Limb (tissue), 2 donors: ENCODE results near the gene MEAF6.
"Not testable (repeated sequence)": the region's sequence is repeated elsewhere in the genome, so short reads cannot be mapped to it uniquely, and the experiment has no call there.

Experiments used
- DNase-seq, 2 donors: peaks; one replicate each; pipeline ENCODE4 v3.0.0-alpha.2; 2016; ENCODE audit errors: extremely low spot score in 2 of 2

MEAF6 gene

DNA sequence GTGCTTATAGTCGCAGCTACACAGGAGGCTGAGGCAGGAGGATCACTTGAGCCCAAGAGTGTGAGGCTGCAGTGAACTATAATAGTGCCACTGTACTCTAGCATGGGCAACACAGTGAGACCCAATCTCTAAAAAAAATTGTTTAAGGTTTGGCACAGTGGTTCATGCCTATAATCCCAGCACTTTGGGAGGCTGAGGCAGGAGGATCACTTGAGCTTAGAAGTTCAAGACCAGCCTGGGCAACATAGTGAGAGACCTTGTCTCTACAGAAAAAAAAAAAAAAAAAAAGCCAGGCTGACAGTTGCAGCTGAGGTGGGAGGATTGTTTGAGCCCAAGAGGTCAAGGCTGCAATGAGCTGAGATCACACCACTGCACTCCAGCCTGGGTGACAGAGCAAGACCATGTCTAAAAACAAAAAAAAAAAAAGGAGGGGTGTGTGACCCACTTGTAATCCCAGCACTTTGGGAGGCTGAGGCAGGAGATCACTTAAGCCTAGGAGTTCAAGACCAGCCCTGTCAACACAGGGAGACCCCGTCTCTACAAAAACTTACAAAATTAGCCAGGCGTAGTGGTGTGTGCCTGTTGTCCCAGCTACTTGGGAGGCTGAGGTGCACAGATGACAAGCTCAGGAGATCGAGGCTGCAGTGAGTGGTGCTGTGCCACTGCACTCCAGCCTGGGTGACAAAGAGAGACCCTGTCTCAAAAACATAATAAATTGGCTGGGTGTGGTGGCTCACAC, 18.0 kb upstream of the MEAF6 start:
- not testable (repeated sequence) for DNase-seq

DNA sequence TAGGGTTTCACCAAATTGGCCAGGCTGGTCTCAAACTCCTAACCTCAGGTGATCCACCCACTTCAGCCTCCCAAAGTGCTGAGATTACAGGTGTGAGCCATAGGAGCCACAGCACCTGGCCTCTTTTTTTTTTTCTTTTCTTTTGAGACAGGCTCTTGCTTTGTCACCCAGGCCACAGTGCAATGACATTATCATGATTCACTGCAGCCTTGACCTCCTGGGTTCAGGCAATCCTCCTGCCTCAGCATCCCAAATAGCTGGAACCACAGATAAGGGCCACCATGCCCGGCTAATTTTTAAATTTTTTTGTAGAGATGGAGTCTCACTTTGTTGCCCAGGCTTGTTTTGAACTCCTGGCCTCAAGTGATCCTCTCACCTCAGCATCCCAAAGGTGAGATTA, 15.3 kb upstream of the MEAF6 start:
- not testable (repeated sequence) for DNase-seq

DNA sequence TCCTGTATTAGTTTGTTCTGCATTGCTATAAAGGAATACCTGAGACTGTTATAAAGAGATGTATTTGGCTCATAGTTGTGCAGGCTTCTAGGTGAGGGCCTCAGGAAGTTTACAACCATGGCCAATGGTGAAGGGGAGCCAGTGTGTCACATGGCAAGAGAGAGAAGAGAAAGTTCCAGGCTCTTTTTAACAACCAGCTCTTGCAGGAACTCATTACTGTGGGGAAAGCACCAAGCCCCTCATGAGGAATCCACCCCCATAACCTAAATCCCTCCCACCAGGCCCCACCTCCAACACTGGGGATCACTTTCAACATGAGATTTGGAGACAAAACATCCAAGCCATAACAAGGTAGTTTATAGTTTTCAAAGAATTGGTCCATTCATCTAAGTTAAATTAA, 5.0 kb upstream of the MEAF6 start:
- DNase-seq: no peak

DNA sequence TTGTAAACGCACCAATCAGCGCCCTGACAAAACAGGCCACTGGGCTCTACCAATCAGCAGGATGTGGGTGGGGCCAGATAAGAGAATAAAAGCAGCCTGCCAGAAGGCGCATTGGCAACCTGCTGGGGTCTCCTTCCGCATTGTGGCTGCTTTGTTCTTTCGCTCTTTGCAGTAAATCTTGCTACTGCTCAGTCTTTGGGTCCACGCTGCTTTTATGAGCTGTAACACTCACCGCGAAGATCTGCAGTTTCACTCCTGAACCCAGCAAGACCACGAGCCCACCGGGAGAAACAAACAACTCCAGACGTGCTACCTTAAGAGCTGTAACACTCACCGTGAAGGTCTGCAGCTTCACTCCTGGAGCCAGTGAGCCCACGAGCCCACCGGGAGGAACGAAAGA, 4.4 kb upstream of the MEAF6 start:
- not testable (repeated sequence) for DNase-seq

DNA sequence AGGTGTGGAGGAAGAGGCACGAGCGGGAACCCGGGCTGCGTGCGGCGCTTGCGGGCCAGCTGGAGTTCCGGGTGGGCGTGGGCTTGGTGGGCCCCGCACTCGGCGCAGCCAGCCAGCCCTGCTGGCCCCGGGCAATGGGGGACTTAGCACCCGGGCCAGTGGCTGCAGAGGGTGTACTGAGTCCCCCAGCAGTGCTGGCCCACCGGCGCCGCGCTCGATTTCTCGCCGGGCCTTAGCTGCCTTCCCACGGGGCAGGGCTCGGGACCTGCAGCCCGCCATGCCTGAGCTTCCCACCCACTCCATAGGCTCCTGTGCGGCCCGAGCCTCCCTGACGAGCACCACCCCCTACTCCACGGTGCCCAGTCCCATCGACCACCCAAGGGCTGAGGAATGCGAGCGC, 3.7 kb upstream of the MEAF6 start:
- DNase-seq: not testable (repeated sequence)

DNA sequence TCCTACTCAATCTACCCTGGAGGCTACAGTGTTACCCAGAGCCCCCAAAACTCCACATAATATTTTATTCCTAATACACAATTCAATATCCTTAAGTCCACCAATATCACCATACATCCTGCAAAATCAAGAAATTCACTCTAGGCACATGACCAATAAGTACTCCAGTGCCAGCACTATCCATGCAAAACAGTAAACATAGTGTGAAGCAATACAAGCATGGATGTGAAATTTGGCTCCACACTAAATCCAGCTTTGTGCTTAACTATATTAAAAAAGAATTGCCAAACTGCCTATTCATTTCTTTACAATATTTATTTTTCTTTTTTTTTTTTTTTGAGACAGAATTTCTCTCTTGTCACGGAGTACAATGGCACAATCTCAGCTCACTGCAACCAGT, 3.0 kb upstream of the MEAF6 start:
- no peak for DNase-seq

DNA sequence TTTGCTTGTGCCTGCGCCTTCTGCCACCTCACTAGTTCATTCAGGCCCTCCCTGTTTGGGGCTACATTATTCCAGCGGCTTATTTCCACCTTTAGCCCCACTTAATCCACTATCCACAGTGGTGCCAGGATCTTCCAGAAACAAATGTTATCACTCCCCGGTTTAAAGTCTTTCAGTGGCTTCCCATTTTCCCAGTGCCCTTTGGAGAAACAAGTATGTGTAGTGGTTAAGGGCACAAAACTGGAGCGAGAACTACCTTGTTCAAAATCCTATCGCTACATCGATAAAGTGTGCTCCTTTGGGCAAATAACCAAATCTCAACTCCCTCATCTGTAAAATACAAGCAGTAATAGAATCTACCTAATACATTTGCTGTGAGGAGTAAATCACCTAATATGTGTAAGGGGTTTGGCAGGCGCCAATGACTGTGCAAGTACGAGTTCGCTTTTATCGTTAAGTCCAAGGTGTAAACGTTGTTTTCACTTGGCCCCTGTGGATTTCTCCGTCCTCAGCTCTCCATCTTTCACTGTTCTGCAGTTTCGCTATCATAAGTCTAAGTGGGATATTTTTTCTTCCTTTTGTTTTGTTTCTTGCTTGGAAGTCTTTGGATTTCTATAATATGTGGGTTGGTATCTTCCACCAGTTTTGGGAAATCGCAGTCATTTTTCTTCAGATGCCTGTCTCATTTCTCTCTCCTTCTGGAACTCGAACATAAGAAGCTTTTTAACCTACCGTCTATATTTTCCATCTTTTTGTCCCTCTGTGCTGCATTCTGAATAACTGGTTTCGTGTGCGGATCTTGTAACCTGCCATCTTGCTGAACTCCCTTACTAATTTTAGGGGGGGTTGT, 844 bp upstream of the MEAF6 start:
- DNase-seq: no peak

DNA sequence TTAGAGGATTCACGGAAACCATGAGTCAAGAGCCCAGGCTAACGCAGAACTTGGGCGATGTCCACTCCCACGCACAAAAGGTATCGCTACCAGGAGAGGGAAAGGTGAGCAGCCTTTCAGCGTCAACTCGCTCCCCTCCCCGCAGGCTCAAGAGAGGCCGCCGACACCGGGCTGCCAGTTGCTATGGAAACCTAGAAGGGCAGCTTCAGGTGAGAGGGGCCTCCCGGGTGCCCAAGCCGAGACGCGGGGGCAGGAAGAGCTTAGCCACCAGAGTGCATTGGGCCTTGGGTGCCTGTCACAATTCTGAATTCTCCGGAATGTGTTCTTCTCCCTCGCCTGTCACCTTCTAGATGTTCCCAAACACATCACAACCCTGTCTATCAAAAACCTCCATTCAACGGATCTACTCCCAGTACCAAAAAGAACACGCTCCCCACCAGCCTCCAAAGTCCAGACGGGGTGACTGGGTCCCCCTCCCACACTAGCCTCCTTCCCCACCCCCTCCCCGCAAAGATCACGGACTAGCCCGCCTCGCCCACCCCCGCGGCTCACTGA, 694 bp downstream of the MEAF6 start:
- DNase-seq: peak in 1 of 2 donors; percentile 54

DNA sequence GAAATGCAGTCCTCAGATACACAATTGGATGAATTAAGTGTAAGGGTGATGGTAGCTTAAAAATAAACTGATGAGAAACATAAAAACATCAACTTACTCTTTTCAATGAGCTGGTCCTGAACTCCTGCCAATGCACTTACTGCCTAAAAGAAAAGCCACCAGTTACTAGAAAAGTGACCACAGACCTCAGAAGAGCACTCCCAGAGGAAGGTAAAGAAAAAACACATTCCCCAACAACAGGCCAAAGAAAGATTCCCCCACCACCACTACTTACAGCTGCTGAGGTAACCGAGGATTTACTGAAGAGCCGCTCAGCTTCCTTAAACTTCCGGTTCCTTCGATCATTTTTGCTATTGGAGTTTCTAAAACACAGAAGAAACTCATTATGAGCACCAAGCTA, 5.4 kb downstream of the MEAF6 start:
- no peak for DNase-seq

DNA sequence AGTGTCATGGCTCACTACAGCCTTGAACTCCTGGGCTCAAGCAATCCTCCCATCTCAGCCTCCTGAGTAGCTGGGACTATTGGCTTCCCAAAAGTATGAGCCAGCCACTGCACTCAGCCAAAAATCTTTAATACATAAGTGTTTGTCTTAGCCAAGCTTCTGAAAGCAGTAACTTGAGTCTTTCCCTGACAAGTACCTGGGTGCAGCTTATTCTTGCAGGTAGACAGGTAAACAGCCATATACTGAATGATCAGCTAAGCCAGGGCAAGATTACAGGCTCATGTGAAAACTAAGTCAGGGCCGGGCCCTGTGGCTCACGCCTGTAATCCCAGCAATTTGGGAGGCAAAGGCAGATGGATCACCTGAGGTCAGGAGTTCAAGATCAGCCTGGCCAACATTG, 7.8 kb downstream of the MEAF6 start:
- DNase-seq: no peak

DNA sequence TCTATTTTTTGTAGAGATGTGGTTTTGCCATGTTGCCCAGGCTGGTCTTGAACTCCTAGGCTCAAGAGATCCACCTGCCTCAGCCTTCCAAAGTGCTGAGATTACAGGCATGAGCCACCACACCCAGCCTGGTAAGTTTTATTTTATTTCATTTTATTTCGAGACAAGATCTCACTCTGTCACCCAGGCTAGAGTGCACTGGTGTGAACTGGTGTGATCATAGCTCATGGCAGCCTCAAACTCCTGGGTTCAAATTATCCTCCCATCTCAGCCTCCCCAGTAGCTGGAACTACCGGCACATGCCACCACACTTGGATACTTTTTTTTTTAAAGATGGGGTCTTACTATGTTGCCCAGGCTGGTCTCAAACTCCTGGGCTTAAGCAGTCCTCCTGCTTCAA, 11.8 kb downstream of the MEAF6 start:
- not testable (repeated sequence) for DNase-seq

DNA sequence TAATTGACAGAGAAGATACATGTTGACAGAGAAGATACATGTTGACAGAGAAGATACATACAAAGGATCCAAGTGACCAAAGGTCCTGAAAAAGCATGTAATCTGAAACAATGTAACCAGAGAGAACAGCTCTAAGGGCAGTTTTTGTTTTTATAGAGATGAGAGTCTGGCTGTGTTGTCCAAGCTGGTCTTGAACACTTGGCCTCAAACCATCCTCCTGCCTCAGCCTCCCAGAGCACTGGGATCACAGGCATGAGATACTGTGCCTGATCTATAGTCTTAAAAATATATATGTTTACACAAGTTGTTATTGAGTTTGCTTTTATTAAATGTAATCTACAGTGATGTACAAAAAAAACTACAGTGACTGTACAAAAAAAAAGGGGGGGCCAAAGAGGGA, 12.5 kb downstream of the MEAF6 start:
- no peak for DNase-seq

DNA sequence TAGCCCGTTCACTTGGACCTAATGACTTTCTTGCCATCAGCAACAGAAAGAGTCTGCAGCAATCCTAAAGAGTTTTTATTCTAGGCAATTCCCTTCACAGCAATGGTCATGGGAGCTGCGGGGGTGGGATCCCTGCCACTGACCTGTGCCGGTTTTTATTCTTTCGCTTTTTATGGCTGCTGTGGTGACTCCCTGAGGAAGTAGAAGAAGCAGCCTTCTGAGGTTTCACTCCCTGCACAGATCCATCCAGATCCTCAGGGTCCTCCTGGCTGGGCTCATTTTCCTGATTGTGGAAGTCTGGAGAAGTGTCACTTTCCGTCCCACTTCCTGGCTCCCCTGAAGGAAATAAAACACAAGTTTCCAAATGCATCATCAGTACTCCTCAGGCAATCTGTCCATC, 12.9 kb downstream of the MEAF6 start:
- no peak for DNase-seq

DNA sequence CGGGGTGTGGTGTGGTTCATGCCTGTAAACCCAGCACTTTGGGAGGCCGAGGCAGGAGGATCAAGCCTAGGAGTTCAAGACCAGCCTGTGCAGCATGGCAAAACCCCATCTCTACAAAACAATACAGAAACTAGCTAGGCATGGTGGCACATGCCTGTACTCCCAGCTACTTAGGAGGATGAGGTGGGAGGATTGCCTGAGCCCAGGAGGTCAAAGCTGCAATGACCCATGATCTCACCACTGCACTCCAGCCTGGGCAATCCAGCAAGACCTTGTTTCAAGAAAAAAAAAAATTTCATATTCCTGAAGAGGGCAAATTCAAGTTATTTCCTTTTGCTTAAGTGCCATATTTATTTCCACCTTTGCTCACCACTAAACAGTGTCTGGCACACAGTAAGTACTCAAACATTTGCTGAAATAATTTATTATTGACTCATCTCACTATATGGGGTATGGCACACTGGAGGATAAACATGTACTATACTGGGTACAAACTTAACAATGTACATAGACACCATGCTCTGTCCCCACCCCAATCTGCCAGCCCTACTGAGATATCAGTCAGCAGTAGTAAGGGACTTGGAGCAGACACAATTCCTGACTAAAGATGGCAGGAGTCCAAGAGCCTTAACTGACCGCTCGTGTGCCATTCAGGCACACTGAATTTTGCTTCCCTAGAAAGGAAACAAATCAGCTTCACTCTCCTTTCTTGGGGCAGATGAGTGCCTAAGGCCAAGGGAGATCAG, 15.5 kb downstream of the MEAF6 start:
- DNase-seq: no peak

DNA sequence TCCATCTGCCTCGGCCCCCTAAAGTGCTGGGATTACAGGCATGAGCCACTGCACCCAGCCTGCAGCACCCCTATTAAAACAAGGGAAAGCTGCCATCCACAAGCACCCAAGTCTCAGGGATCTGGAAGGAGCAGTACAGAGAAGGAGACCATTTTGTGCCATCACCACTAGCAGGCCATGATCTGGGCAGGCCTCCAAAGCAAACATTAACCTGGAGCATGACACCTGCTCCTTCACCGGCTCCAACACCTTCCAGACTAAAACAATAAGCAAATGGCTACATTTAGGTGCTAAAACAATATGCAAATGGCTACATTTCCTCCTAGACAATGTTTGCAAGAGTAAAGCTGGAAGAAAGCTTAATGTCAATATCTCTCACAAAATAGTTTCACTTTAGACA, 16.7 kb downstream of the MEAF6 start:
- DNase-seq: no peak

DNA sequence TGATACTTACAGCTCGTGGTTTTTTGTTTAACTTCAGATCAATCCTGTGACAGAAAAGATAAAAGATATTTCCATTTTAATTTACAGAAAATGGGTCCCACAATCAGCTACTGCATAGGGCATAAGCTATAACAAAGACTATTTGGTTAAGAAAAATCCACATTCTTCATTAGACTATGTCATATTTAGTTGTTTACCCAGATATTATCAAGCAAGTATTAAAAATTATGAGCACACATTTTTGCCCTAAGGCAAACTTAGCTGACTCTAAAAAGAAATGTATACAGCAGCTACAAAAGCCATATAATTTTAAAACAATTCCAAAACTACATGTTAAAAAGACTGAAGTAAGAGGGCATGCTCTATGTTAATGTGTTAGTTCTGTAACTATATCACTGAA, 18.7 kb downstream of the MEAF6 start:
- no peak for DNase-seq

DNA sequence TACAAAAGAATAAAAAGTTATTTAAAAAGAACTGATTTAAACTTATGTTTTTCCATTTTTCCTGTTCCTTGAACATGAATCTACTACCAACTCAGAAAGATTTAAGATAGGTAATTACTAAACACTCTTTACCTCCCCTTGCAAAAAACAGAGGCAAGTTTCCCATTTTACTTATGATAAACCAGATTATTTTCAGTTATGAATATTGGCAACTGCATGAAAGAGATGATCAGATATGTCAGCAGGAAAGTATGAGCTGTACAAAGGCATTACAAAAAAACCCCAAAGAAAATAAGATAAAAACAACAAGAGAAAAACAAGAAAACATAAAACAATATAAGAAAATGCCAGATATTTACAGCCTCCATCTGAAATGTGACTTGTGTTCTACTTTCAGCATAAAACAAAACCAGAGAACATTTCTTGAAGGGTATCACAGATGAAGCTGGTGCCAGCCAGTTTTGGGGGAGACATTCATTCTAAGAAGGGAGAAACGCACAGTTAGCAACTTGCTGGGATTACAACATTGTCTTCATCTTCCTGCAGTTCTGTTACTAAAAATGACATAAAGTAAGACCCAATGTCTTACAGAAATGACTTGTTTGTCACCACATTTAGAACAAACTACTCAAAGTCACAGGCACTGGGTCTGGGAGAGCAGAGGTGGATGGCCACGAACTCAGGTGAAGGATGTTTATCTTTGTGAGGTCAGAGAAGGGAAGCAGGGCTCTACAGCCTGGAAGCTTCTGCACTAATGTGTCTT, 21.0 kb downstream of the MEAF6 start:
- no peak for DNase-seq

DNA sequence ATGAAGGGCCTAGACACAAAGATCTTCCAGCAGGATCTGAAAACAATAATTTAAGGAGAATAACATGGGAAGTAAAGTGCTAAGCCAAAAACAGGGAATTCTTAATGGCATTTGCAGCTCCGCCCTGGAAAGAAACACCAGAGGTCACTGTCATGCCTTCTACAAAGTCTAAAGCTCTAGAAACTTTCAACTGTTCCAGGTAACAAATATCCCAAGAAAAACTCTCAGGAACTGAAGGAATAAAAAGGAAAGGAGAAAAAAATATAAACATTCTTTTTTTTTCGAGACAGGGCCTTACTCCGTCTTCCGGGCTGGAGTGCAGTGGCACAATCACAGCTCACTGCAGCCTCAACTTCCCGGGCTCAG, 27.0 kb downstream of the MEAF6 start:
- DNase-seq: no peak

DNA sequence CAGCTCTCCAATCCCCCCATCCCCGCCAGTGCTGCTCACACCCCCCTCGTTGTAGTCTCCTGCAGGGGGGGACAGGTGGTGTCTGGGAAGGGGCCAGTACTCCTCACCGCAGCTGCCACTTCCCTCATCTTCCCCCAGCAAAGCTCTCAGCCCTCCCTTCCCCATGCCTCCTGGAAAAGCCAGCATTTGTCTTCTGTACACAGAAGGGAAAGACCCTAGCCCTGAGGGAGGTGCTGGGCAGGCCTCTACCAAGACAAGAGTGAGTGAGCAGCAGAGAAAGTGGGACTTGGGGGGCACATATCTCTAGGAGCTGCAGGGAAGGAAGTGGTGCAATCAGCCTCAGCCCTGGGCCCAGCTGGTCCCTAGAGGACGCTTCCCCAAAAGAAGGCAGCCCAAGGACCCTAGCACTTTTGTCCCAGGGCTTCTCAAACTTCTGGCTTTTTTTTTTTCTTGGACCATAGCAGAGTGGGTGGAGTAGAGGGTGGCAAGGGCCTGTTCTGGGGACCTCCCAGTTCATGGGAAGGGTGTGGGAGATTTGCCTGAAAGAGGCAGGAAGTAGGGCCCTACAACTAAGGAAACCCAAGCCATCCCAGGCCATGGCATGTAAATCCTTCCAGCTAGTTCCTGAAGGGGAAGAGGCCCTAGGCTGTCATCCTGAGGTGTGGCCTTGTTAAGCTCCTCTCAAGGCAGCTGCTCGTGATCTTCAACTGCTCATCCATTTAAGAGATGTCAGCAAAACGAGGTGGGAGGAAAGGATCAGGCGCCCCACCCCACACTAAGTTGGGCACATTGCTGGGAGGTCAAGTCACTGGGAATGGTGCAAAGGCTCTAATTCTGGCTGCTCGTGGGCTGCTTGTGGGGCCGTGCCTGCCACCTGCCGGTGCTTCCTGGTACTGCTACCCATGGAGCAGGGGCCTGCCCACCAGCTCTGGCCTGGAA, 27.6 kb downstream of the MEAF6 start:
- peak; percentile 43 to 88 for DNase-seq
